GM12878 (cell line): ENCODE data around the gene TAS2R16. TPM values are rescaled to one million over a fixed set of nuclear protein-coding genes. Genes with fewer than 3 reads are reported as not detected.

Source experiments
- ATAC-seq: fragments of 200-7000 bp; cut with Tn5 transposase; 3 replicates; pipeline ENCODE4 v1.9.1; 2020; ENCODE audit warnings: mild to moderate bottlenecking, moderate library complexity
- BruUV-seq: library from RNA; stranded (reverse); fragments of 400-500 nt; replicated peaks from 2 replicates; lab custom pipeline; 2021; lab: Mats Ljungman, UMichigan
- CTCF ChIA-PET: fragments of 300-600 bp; sonication (Branson Sonifier 250); formaldehyde crosslinking; extraction: SDS; loops from one replicate; lab custom pipeline; 2021; ENCODE audit warnings: inconsistent platforms; lab: Yijun Ruan, JAX
- POLR2A ChIA-PET: fragments of 350-600 bp; formaldehyde crosslinking; extraction: SDS; loops from one replicate; lab custom pipeline; 2021; ENCODE audit warnings: inconsistent platforms; lab: Charles Lee
- RAD21 ChIA-PET: fragments of 300-600 bp; sonication (Branson Sonifier 250); formaldehyde crosslinking; loops from one replicate; lab custom pipeline; 2023; ENCODE audit warnings: antibody characterized with exemption; ENCODE audit not compliant: unreplicated experiment; lab: Charles Lee
- SMC1A ChIA-PET: fragments of 300-600 bp; sonication (Branson Sonifier 250); formaldehyde crosslinking; loops from one replicate; lab custom pipeline; 2023; ENCODE audit not compliant: unreplicated experiment, uncharacterized antibody; lab: Charles Lee
- DNase-seq: peaks from one replicate; pipeline ENCODE4 v3.0.0-alpha.2; 2011; ENCODE audit warnings: low read depth, low spot score
- FAIRE-seq: peaks from 3 replicates; lab custom pipeline; 2011; peaks lifted over from hg19 to GRCh38; lab: Jason Lieb, UNC
- H2AFZ ChIP-seq: 2 replicates; pipeline ENCODE4 v1.6.0; 2011; ENCODE audit warnings: low read depth, low read length, control low read depth; ENCODE audit not compliant: control insufficient read depth
- H3K27ac ChIP-seq: 2 replicates; pipeline ENCODE4 v1.5.1; 2011; ENCODE audit warnings: control low read depth; ENCODE audit not compliant: control insufficient read depth, insufficient read depth
- H3K27me3 ChIP-seq, 2 experiments: replicated peaks in 1 of 2; 2 replicates each; pipeline versions ENCODE4 v1.6.0 to v1.6.1; 2011; ENCODE audit warnings: low read length in 1 of 2; ENCODE audit not compliant: control insufficient read depth in 2 of 2, insufficient read depth in 2 of 2
- H3K36me3 ChIP-seq, 2 experiments: 2 replicates each; pipeline ENCODE4 v1.5.1; 2011; ENCODE audit warnings: low read length in 1 of 2; ENCODE audit not compliant: control insufficient read depth in 2 of 2, insufficient read depth in 2 of 2
- H3K4me1 ChIP-seq: 2 replicates; pipeline ENCODE4 v1.6.1; 2011; ENCODE audit warnings: mild to moderate bottlenecking, low read length, moderate library complexity, mixed read lengths; ENCODE audit not compliant: control insufficient read depth, insufficient read depth
- H3K4me2 ChIP-seq: 2 replicates; pipeline ENCODE4 v1.6.0; 2011; ENCODE audit warnings: control low read depth; ENCODE audit not compliant: control insufficient read depth, insufficient read depth
- H3K4me3 ChIP-seq: fragments of 200-600 bp; sonication (generic); 2 replicates; pipeline ENCODE4 v1.5.1; 2016
- H3K79me2 ChIP-seq: 2 replicates; pipeline ENCODE4 v1.6.0; 2011; ENCODE audit warnings: low read length; ENCODE audit not compliant: control insufficient read depth, insufficient read depth
- H3K9ac ChIP-seq: 2 replicates; pipeline ENCODE4 v1.8.0; 2011; ENCODE audit warnings: low read length, control low read depth, mixed read lengths; ENCODE audit not compliant: control insufficient read depth, insufficient read depth
- H3K9me3 ChIP-seq: replicated peaks from 3 replicates; pipeline ENCODE4 v1.5.1; 2011; ENCODE audit warnings: mild to moderate bottlenecking, low read length; ENCODE audit not compliant: control insufficient read depth, insufficient read depth
- H4K20me1 ChIP-seq: 2 replicates; pipeline ENCODE4 v1.6.0; 2011; ENCODE audit not compliant: control insufficient read depth, insufficient read depth
- BCLAF1 ChIP-seq: fragments of 450-650 bp; IDR thresholded peaks from 2 replicates; pipeline ENCODE4 v1.6.1; 2017; ENCODE audit warnings: antibody characterized with exemption, mild to moderate bottlenecking, moderate library complexity
- CHD2 ChIP-seq: IDR thresholded peaks from 2 replicates; pipeline ENCODE4 v1.6.1; 2011; ENCODE audit warnings: low read depth, low read length, improper control_type of control experiment, borderline replicate concordance
- IKZF1 ChIP-seq: fragments of 450-650 bp; conservative IDR thresholded peaks from 2 replicates; pipeline ENCODE4 v1.6.1; 2017; ENCODE audit warnings: antibody characterized with exemption, mild to moderate bottlenecking
- KDM1A ChIP-seq: fragments of 200-600 bp; sonication (generic); IDR thresholded peaks from 2 replicates; pipeline ENCODE4 v1.6.1; 2016; ENCODE audit warnings: borderline replicate concordance
- MXI1 ChIP-seq: fragments of 150-350 bp; IDR thresholded peaks from 2 replicates; pipeline ENCODE4 v1.6.1; 2011; ENCODE audit warnings: low read depth, mild to moderate bottlenecking, inconsistent platforms, low read length, improper control_type of control experiment
- NBN ChIP-seq: fragments of 450-650 bp; IDR thresholded peaks from 2 replicates; pipeline ENCODE4 v1.6.1; 2016
- NR2C1 ChIP-seq: fragments of 450-650 bp; IDR thresholded peaks from 2 replicates; pipeline ENCODE4 v1.6.1; 2017; ENCODE audit warnings: antibody characterized with exemption, mild to moderate bottlenecking, moderate library complexity
- POU2F2 ChIP-seq: IDR thresholded peaks from 3 replicates; pipeline ENCODE4 v1.6.1; 2011; ENCODE audit warnings: low read depth, mild to moderate bottlenecking, low read length, borderline replicate concordance
- RAD21 ChIP-seq: IDR thresholded peaks from 2 replicates; pipeline ENCODE4 v1.6.1; 2011; ENCODE audit warnings: mild to moderate bottlenecking, low read depth, low read length, moderate library complexity; ENCODE audit not compliant: insufficient read depth
- RELA ChIP-seq: fragments of 450-650 bp; IDR thresholded peaks from 2 replicates; pipeline ENCODE4 v1.8.0; 2014; ENCODE audit warnings: borderline replicate concordance; ENCODE audit not compliant: partially characterized antibody
- USF2 ChIP-seq: IDR thresholded peaks from 2 replicates; pipeline ENCODE4 v1.6.1; 2011; ENCODE audit warnings: low read depth, low read length, improper control_type of control experiment, borderline replicate concordance
- ZNF207 ChIP-seq: fragments of 450-650 bp; IDR thresholded peaks from 2 replicates; pipeline ENCODE4 v1.6.1; 2014; ENCODE audit warnings: antibody characterized with exemption, mild to moderate bottlenecking, borderline replicate concordance
- ZNF274 ChIP-seq: IDR thresholded peaks from one replicate; pipeline ENCODE4 v1.8.0; 2011; ENCODE audit not compliant: insufficient read length, insufficient read depth
- ZNF592 ChIP-seq: fragments of 450-650 bp; IDR thresholded peaks from 2 replicates; pipeline ENCODE4 v1.6.1; 2017; ENCODE audit warnings: mild to moderate bottlenecking, moderate library complexity
- in situ Hi-C: fragments of 300-500 bp; cut with MboI; formaldehyde crosslinking; loops from 9 replicates; pipeline ENCODE4 v1.14.3; 2018; ENCODE audit warnings: mixed read lengths
- intact Hi-C: fragments of 100-400 bp; cut with micrococcal nuclease; formaldehyde crosslinking; loops from one replicate; pipeline ENCODE4 v1.14.2; 2022; ENCODE audit not compliant: unreplicated experiment
- polyA plus RNA-seq, 11 experiments: library from polyadenylated mRNA; depleted of rRNA in 4 of 11; unstranded in 6 of 11; stranded (reverse) in 5 of 11; fragments of >200 nt; fragmentation: Nextera tagmentation in 4 of 11; fragmentation: Illumina TruSeq in 1 of 11; extraction: Ambion mirVana in 4 of 11; extraction: Trizol in 1 of 11; gene quantifications; 1 replicate in 1 of 11; 2 replicates in 10 of 11; pipeline versions ENCODE4 v1.2.1 to v1.2.3, GENCODE V29; 2011 to 2016; ENCODE audit warnings: inconsistent platforms in 2 of 11, missing spikeins in 2 of 11, low read depth in 1 of 11
- total RNA-seq, 4 experiments: library from RNA; depleted of rRNA in 3 of 4; stranded (reverse); fragments of >200 nt in 3 of 4; fragmentation: Illumina TruSeq in 1 of 4; extraction: Trizol in 1 of 4; gene quantifications; 2 replicates each; pipeline versions ENCODE4 v1.2.1 to v1.2.3, GENCODE V29; 2013 to 2021
- TF ChIP-seq, protein P1 (sequence below): fragments of 450-650 bp; formaldehyde crosslinking; IDR thresholded peaks from 2 replicates; pipeline ENCODE4 v1.5.0; 2022; ENCODE audit warnings: mild to moderate bottlenecking, missing genetic modification characterization

Gene TAS2R16
- total and polyA plus RNA-seq, 10 of the 15 experiments (the other 5 are each of a cell fraction or from before 2014, with no cell fraction given) = not detected

DNA sequence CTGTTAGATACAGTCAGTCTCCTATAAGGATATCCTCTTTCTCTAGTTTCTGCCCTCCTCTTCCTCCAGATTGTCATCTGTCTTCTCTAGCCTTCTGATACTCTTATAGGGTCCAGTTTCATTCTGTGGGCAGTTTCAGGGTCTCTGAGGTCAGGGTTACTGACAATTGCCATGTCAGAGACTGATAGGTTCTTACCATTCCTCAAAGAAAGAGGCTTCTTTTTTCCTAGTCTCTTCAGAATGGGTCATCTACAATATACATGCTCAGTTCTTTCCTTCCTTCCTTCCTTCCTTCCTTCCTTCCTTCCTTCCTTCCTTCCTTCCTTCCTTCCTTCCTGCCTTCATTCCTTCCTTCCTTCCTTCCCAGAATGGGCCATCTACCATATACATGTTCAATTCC lies 48.1 kb upstream of the TAS2R16 start:
- BruUV-seq = no TSS peak
- ChIA-PET POLR2A (no interaction called here), CTCF (no interaction called here), SMC1A (no interaction called here), RAD21 (no interaction called here)
- no peaks in the 10 kb centered on the region for H3K27me3 ChIP-seq
- in situ Hi-C loops (no loop called here), intact Hi-C loops (no loop called here)
- FAIRE-seq = no peak
- no peak for ATAC-seq
- no peaks in the 10 kb centered on the region for H3K79me2 ChIP-seq
- no peak overlapping the region for H3K4me2 ChIP-seq
- H2AFZ ChIP-seq = no peak overlapping the region
- no peaks in the 10 kb centered on the region for H3K36me3 ChIP-seq
- no peak overlapping the region for H3K9ac ChIP-seq
- no peaks in the 10 kb centered on the region for H3K4me1 ChIP-seq
- no peak overlapping the region for H3K4me3 ChIP-seq
- DNase-seq = no peak
- no peaks in the 10 kb centered on the region for H4K20me1 ChIP-seq
- H3K27ac ChIP-seq = no peak overlapping the region
- H3K9me3 ChIP-seq = no peaks in the 10 kb centered on the region
- no peak for TF ChIP-seq RAD21
- TF ChIP-seq RELA = no peak
- TF ChIP-seq BCLAF1 = no peak
- no peak for TF ChIP-seq MXI1
- TF ChIP-seq IKZF1 = no peak
- TF ChIP-seq ZNF592 = no peak
- no peak for TF ChIP-seq NR2C1
- TF ChIP-seq CHD2 = no peak
- TF ChIP-seq, protein P1, sequence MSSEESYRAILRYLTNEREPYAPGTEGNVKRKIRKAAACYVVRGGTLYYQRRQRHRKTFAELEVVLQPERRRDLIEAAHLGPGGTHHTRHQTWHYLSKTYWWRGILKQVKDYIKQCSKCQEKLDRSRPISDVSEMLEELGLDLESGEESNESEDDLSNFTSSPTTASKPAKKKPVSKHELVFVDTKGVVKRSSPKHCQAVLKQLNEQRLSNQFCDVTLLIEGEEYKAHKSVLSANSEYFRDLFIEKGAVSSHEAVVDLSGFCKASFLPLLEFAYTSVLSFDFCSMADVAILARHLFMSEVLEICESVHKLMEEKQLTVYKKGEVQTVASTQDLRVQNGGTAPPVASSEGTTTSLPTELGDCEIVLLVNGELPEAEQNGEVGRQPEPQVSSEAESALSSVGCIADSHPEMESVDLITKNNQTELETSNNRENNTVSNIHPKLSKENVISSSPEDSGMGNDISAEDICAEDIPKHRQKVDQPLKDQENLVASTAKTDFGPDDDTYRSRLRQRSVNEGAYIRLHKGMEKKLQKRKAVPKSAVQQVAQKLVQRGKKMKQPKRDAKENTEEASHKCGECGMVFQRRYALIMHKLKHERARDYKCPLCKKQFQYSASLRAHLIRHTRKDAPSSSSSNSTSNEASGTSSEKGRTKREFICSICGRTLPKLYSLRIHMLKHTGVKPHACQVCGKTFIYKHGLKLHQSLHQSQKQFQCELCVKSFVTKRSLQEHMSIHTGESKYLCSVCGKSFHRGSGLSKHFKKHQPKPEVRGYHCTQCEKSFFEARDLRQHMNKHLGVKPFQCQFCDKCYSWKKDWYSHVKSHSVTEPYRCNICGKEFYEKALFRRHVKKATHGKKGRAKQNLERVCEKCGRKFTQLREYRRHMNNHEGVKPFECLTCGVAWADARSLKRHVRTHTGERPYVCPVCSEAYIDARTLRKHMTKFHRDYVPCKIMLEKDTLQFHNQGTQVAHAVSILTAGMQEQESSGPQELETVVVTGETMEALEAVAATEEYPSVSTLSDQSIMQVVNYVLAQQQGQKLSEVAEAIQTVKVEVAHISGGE (CRISPR knock-in tag) = no peak
- TF ChIP-seq USF2 = no peak
- no peak for TF ChIP-seq KDM1A
- no peak for TF ChIP-seq NBN
- no peak for TF ChIP-seq ZNF274
- TF ChIP-seq ZNF207 = no peak
- TF ChIP-seq POU2F2 = no peak
